A673 (cell line): ENCODE results near the gene GPBP1.

Experiments used
- CTCF ChIP-seq: fragments of 300-800, 200-600 bp; sonication (generic); conservative IDR thresholded peaks from 2 replicates; pipeline ENCODE4 v1.5.1; 2017; ENCODE audit warnings: low read depth, mild to moderate bottlenecking, antibody characterized with exemption, low read length, moderate library complexity, mixed read lengths
- EZH2 ChIP-seq: fragments of 200-600 bp; sonication (generic); IDR thresholded peaks from 2 replicates; pipeline ENCODE4 v1.6.1; 2017; ENCODE audit warnings: borderline replicate concordance, low read depth, mild to moderate bottlenecking, mixed read lengths, antibody characterized with exemption, low read length; ENCODE audit not compliant: poor library complexity, severe bottlenecking

- TF ChIP-seq CTCF (no peak), EZH2 (no peak)
Observed at GRCh38 chr5:57211039-57211438, 37.2 kb downstream of the GPBP1 start.
